GM21737 (cell line): ENCODE results near the gene BRINP1.
"Not testable (repeated sequence)": the region's sequence is repeated elsewhere in the genome, so short reads cannot be mapped to it uniquely, and the experiment has no call there.

Source experiments
- ATAC-seq: cut with Tn5 transposase; IDR thresholded peaks from one replicate; pipeline ENCODE4 v1.9.1; 2021; ENCODE audit warnings: mild to moderate bottlenecking, moderate library complexity; ENCODE audit not compliant: unreplicated experiment

Gene BRINP1

DNA sequence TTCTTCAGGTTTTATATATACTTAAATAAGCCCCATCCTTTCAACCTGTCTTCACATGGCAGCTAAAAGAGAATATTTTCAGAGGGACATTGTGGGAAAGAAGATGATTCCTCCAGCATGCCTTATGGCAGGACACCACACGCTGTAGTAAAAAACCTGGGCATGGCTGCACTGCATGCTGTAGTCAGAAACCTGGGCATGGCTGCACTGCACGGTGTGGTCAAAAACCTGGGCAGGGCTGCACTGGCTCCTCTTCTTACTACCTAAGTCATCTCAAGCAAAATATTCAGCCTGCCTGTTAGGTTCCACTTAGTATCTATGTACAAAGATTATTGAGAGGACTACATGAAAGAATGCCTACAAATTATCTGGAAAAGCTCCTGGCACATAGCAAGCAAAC is 153.6 kb downstream of the BRINP1 start:
- no peak for ATAC-seq

DNA sequence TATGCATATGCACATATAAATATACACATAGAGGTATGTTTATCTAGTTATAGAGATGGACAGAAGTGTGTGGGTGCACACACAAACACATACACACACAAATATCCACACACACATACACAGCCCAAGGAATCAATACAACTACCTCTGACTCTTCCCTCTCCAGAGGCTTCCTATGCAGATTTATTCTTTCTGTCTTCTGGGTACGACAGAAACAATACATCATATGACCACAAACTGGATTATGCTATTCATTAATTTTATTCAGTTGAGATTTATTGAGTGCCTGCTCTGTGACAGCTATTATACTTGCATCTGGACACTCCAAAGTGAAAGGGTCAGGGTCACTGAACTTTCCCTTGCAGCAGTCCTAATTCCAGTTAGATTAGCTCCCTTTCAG is 155.8 kb downstream of the BRINP1 start:
- ATAC-seq: no peak

DNA sequence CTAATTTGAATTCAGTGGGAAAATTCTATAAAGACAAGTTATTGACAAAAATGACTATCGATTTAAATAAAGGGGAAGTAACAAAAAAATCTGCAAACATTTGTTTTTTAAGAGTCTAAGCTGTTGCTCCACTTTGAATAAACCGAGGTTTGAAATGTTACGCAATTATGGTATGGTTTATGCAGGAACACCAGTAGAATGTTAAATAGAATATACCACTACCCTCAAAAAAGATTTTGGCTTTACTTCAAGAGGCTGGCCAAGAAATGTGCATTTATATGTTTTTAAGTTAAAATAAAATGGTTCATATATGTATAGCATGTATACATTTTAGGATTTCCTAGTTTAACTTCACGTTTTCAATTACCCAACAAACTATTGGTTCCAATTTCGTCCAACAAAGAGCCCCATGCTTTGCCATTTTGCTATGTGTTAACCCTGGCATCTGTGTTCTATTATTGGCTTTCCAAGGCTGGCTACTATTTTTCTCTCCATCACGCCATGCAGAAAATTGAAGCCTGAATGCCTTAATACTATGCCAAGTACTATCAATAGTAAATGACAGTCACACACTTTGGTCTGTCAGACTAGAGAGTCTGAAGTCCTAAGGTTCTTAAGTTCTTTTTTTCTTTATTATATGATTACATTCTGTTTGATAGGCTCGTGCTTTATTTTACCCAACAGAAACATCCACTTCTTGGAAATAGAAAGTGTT is 171.2 kb downstream of the BRINP1 start:
- no peak for ATAC-seq

DNA sequence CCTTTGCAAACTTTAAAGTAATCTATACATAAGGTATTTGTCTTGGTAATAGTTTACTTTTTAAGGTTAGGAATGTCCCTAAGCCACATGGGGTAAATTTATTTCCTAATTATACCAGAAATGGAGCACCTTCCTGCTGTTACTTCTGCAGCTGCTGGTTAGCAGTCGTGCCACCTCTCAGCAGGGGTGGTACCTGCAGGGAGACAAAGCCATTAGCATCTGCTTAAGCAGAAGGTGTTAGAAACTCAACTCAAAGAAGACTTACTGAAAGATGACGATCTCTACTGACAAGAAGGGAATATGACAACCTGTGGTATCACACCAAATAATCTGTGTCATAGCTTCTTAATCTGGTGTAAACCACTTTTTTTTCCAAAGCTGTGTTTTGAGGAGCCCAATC is 173.7 kb downstream of the BRINP1 start:
- no peak for ATAC-seq

DNA sequence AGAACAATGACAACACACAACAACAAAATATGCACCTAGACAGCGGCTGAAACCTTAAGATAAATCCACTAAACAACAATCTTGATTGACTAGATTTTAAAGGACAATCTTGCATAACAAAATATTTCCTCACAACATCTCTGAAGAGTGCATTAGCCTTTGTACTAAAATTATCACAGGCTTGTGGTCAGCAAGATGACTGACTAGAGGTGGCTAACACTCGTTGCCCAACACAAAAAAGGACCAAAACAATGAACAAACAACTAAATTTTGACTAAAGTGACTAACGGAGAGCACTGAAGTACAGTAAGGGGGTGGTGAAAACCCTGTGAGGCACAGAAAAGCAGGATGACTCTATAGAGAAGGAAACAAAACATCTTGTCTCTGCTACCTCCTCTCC is 183.9 kb downstream of the BRINP1 start:
- no peak for ATAC-seq

DNA sequence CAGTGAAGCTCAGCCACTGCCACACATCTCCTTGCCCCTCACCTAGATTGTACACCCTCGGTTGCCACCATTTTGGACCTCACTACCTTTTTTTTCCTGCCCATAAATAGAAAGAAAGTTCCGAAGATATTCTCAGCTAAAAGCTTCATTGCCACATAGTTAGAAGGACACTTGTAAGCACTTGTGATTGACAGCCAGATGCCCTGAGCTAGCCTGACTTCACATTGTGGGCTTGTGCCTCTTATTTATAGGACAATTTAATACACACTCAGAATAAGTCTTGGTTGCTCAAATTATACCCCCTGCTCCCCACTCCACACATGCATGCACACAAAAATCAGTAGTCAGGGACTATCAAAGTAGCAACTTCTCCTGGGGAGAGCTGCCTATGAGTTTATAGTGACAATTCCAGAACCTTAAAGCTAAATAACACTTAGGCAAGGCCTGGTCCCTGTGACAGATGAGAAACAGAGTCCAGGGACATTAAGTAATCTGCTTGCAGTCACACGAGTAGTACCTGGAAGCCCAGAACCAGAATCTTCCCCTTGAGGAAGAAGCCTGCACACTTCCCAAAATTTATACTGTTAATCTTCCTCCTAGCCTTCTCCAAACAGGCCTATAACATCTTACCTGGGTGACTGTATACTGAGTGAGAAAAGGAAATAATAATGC is 184.8 kb downstream of the BRINP1 start:
- no peak for ATAC-seq

DNA sequence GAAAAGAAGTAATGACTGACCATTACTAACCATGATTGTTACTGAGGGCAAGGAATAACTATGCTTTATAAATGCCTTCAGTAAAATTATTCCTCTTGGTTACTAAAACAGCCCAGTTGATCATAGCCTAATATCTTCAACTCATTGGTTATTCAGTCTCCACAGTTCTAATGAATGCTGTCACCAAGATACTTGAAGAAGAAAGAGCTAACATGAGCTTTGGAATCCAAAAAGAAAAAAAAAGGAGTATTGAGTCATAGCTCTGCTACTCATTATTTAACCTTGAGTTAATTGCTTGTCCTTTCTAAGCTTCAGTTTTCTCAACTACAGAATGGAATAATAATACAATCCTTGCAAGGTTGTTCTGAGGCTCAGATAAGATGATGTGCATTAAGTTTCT is 187.7 kb downstream of the BRINP1 start:
- ATAC-seq: no peak

DNA sequence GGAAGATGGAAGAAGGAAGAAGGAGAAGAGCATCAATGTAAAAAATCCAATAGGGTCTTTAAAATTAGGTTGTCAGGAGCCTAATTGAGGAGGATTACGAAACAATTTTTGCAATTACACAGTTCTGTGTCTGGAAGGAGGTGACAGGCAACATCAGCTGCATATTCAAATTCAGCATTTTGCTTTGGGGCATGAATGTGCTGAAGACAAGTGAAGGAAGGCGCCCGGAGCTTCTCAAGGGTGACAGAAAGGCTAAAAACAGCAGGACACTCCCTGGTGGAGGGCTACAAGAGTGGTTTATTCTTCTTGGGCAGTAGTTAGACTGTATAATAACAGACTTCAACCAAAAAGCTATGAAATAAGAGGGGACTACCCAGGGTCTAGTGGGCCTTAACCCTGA is 188.3 kb downstream of the BRINP1 start:
- no peak for ATAC-seq

DNA sequence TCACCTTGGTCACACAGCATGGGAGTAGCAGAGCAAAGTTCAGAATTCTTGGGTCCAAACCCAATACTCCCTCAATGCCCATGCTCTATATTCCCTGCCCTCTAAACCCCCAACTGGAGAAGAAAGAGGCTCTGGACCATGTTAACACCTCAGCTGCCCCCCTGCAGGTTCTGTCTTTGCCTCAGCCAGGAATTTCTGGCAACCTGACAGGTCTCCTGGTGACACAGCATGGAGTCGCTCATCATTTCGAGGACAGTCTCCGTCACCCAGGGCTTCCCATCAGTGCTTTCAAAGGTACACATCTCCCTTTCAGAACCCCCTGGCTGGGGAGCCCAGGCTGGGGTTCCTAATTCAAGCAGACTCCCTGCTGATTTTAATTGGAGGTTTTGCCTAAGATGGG is 189.5 kb downstream of the BRINP1 start:
- ATAC-seq: no peak

DNA sequence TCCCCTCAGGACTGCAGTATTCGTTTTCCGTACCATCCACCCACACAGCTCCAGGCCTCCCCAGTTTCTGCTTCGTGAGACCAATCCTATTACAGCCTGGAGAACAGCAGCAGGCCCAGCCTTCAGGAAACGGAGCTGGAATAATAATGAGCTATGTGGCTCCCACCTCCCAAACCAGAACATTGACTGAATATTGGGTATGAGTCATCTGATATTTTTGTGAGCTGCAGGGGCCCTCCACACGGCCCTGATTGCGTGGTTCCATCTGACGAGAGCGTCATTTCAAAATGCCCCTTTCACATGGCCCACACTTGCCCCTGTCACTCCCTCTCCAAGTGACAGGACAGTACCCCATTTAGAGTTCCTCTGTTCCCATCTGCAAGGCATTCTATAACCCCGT is 192.0 kb downstream of the BRINP1 start:
- ATAC-seq: no peak

DNA sequence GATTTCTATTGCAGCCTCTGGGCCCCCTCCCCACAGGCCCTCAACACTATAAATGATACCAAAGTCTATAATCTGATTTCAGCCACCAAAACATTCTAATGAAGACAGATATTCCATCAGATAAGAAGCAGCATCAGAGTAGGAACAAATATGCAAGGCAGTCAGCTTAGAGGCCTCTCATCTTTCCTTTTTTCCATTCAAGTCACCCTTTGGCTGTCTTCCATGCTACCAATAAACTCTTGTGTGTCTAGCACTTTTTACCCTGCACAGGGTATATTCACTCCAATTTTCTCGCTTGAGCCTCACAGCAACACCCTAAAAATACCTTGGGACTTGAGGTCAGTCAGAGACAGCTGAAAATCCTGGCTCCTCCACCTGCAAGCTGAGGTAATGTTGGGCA is 193.7 kb downstream of the BRINP1 start:
- no peak for ATAC-seq

DNA sequence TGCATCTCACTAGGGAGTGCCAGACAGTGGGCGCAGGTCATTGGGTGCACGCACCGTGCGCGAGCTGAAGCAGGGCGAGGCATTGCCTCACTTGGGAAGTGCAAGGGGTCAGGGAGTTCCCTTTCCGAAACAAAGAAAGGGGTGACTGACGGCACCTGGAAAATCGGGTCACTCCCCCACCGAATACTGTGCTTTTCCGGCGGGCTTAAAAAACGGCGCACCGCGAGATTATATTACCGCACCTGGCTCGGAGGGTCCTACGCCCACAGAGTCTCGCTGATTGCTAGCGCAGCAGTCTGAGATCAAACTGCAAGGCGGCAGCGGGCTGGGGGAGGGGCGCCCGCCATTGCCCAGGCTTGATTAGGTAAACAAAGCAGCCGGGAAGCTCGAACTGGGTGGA is 200.0 kb downstream of the BRINP1 start:
- ATAC-seq: not testable (repeated sequence)

DNA sequence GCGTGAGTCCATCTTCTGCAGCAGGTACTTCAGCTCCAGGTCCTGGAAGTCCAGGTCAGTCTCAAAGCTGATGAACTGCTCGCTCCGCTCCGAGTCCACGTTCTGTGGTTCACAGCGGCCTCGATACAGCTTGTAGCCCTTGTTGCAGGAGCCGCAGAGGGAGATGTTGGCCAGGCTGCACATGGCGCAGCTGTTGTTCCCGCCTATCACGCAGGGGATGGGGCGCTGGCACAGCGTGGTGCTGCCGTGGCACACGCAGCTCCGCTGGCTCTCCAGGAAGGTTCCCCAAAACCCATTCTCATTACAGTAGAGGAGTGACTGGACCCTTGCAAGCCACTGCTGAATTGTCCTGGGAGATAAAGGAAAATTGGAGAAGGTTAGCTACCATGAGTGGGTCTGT is 201.4 kb downstream of the BRINP1 start:
- no peak for ATAC-seq

DNA sequence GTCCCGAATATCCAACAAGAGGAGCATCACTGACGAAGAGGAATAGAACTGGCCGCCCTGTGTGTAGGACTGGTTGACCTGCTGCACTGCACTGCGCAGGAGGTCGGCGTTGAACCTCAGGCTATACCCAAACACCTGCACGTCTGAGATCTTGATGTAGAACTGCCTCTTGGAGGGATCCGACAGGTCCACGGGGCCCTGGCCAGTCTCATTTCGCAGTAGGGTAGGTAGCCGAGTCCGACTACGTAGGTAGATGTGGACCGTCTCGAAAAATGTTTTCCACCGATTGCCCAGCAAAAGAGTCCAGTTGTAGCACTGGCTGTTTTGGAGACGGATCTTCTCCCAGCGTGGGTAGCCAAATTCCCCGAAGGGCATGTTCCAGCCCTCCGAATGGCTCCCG is 202.0 kb downstream of the BRINP1 start:
- ATAC-seq: no peak

DNA sequence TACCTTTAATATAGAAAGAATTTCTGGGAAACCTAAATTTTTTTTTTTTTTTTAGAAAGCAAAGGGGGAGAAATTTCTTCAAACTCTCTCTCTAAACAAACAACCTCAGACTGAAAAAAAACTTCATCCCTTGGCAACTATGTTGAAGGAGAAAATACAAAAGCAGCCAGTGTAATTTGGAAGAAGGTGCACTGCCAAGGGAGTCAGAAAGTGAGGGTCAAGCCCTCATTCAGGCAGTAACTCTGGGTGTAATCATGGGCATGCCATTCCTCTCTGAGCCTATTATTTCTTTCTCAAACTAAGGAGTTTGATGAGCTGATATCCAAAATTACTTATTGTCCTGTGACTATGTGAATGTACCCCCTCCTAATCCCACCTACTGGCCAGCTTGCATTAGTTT is 203.1 kb downstream of the BRINP1 start:
- ATAC-seq: no peak

DNA sequence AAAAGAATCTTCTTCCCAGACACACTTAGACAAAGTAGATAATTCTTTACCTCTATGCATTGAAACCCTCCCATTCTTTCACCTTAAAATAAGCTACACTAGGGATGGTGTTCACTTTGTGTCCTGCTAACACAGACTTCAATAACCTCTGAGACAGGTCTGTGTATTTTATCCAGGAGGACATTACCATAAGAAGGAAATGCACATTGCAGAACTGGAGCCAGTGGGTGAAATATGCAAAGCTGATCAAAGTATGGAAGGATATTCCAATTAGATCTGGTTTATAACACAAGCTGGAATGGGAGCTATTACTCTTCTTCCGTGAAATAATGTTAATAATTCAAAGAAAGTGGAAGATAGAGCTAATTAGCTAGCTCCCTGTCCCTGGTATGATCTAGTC is 204.1 kb downstream of the BRINP1 start:
- no peak for ATAC-seq

DNA sequence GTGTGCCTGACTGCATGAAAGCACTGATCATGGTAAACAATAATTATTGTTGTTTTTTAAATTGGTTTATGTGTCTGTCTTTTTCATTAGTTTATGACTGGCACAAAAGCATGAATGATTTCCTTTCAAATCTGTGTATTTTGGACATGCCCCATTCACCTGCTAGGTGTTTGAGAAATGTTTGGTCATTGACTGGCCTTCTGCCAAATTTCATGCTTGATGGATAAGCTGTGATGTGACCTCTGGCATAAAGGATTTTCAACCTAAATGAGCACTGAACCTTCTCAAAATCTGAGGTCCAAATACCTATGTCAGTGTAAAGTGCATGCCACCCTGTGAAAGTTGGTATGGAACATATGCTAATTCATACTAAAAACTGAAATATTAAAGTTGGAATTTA is 204.5 kb downstream of the BRINP1 start:
- ATAC-seq: no peak

DNA sequence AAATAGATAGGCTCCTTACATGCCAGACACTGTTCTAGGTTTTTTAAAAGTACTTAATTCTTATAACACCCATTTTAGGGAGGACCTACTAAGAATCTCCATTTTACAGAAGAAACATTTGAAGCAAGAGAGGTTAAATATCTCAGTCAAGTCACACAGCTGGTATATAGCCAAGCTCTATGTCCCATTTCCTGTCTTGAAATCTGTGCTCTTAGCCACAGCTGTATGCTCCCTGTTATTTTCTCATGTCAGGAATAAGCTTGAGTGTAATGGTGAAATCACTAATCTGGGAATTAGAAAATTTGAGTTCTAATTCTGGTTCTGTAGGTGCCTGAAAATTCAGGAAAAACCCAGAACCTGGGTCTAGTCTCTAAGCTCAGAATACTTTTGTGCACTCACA is 208.7 kb downstream of the BRINP1 start:
- ATAC-seq: no peak

DNA sequence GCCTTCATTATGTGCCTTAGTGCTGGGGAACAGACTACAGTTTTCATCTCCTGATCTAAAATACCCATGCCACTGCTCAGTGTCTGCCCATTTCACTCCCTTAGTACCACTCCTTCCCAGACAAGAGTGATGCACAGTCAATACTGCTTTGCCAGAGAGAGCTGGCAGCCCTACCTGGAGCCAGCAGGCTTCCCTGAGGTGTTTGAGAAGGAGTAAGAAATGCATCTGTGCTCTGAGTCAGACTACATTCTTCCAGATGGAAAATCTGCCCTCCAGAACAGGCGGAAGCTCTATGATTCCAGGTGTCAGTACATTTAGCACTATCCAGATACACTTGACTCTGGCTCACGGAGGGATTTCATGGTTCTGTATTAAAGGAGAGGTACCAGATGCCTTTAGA is 209.8 kb downstream of the BRINP1 start:
- no peak for ATAC-seq

DNA sequence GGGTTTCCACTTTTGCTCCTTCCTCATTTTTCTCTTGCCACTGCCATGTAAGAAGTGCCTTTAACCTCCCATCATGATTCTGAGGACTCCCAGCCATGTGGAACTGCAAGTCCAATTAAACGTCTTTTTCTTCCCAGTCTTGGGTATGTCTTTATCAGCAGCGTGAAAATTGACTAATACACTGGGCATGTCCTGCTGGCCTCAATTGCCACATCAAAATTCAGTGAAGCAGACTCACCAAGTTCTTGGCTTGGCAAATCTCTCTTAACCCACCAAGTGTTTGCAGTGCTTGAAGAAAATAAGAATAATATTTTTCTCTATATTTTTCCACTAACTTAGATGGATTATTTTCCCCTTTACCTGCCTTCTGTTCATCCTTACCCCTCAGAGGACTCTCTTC is 212.0 kb downstream of the BRINP1 start:
- no peak for ATAC-seq

DNA sequence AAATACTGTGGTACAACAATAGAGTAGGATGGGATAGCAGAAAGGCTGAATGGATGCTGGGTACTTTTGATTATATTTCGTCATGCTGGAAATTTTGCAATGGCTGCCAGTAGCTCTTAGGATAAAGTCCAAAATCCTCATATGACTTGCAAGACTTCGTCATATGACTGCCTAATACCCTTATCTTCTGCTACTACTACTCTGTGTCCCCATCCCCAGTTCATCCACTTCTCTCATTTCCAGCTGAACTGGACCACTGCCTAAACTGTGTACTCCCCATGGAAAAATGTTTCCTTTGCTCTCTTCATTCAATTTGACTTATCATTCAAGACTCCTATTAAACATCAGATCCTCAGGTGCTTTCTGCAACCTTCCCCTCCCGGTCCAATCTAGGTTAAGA is 212.9 kb downstream of the BRINP1 start:
- no peak for ATAC-seq

DNA sequence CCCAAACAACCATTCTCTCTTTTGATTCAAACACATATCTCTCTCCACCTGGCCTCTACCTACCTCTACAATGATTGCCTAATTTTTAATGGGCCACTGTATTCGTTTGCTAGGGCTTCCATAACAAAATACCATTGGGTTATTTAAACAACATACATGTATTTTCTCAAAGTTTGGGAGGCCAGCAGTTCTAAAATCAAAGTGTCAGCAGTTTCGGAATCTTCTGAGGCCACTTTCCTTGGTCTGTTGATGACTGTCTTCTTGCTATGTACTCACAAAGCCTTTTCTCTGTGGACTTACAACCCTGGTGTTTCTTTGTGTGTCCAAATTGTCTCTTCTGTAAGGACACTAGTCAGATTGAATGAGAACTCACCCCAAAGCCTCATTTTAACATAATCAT is 214.7 kb downstream of the BRINP1 start:
- no peak for ATAC-seq

DNA sequence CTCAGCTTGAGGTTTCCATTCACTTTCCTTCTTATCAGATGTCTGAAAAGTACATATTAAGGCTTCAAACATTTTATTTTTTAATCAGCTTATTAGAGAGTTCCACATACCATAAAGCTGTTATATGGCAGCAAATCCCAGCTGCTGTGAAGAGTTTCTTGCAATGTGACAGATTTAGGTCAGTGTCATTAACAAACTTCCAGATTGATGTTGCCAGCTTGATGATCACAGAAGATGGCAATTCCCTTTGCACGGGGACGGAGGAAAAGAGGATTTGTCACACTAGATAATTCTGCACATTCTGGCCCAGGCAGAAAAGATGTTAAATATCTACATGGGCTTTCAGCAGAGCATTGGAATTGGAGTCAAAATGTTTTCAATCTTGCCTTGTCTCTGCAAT is 215.8 kb downstream of the BRINP1 start:
- ATAC-seq: no peak
